ENCODE results near the gene ACSS1.

ACSS1 gene

GRCh38 chr20:24971376-24972101, 86.4 kb downstream of the ACSS1 start:
- Histone ChIP-seq H3K4me3 (no peak overlapping the region), H3K27ac (no peak overlapping the region)
- peak; percentile 33 for DNase-seq (ENCODE audit: low spot score)
- no peak for TF ChIP-seq CTCF (IDR thresholded peaks at IDR 0.05)

- TF ChIP-seq CTCF (IDR thresholded peaks at IDR 0.05) = no peak
- H3K27ac ChIP-seq = no peak overlapping the region
- DNase-seq (ENCODE audit: low spot score) = no peak
- H3K4me3 ChIP-seq = no peak overlapping the region
Measured at GRCh38 chr20:24970754-24971153, 87.2 kb downstream of the ACSS1 start.

- no peak overlapping the region for H3K4me3 ChIP-seq
- no peak for TF ChIP-seq CTCF (IDR thresholded peaks at IDR 0.05)
- no peak for DNase-seq (ENCODE audit: low spot score)
- no peak overlapping the region for H3K27ac ChIP-seq
Measured at GRCh38 chr20:24970030-24970553, 87.8 kb downstream of the ACSS1 start.

GRCh38 chr20:24969186-24970029, 88.5 kb downstream of the ACSS1 start:
- no peak for TF ChIP-seq CTCF (IDR thresholded peaks at IDR 0.05)
- DNase-seq (ENCODE audit: low spot score) = peak; percentile 62

GRCh38 chr20:24968278-24968800, 89.6 kb downstream of the ACSS1 start:
- peak; percentile 49 for DNase-seq (ENCODE audit: low spot score)
- Histone ChIP-seq H3K27ac (no peak overlapping the region), H3K4me3 (no peak overlapping the region)
- TF ChIP-seq CTCF (IDR thresholded peaks at IDR 0.05) = no peak

More at GRCh38 chr20:24969186-24970029, 88.5 kb downstream of the ACSS1 start:
- Histone ChIP-seq H3K4me3 (no peak overlapping the region), H3K27ac (no peak overlapping the region)

GRCh38 chr20:24966317-24967012, 91.5 kb downstream of the ACSS1 start:
- Histone ChIP-seq H3K4me3 (no peak overlapping the region), H3K27ac (no peak overlapping the region)
- DNase-seq (ENCODE audit: low spot score) = no peak
- no peak for TF ChIP-seq CTCF (IDR thresholded peaks at IDR 0.05)
